ENCODE measurements around the gene ACAD10. TPM values are rescaled to one million over a fixed set of nuclear protein-coding genes. Genes with fewer than 3 reads are reported as not detected.
A peak's percentile ranks its signal among the peaks of the same experiment; 100 is the strongest.

Gene ACAD10
- total and polyA plus RNA-seq, 2 of the 13 experiments (the other 11 are each of a cell fraction or from before 2014, with no cell fraction given) = 15.2 to 16.3 TPM

GRCh38 chr12:111773801-111774551 lies 88.1 kb downstream of the ACAD10 start (continued):
- TF ChIP-seq RBFOX2 (IDR thresholded peaks at IDR 0.05; ENCODE audit: low read depth, low read length) = peak; percentile 49
- TF ChIP-seq NRL (CRISPR knock-in tag; IDR thresholded peaks at IDR 0.05; ENCODE audit: borderline replicate concordance) = no peak
- peak; percentile 60; the same call in 1 of the 2 replicates for TF ChIP-seq ZHX1 (CRISPR knock-in tag; IDR thresholded peaks at IDR 0.05; ENCODE audit: low read depth)
- no peak for TF ChIP-seq FOSL1 (CRISPR knock-in tag; IDR thresholded peaks at IDR 0.05; ENCODE audit: borderline replicate concordance)
- 0 out of 2 replicates have a peak, but pooled peaks have one; percentile 47 for TF ChIP-seq ZFP37 (CRISPR knock-in tag; IDR thresholded peaks at IDR 0.05; ENCODE audit: borderline replicate concordance)
- no peak for TF ChIP-seq SOX6 (IDR thresholded peaks at IDR 0.05)
- TF ChIP-seq SOX6 (CRISPR knock-in tag; IDR thresholded peaks at IDR 0.05) = peak; percentile 47; the same call in 1 of the 2 replicates
- TF ChIP-seq ZNF253 (CRISPR knock-in tag; IDR thresholded peaks at IDR 0.05; ENCODE audit: borderline replicate concordance) = no peak
- TF ChIP-seq SMAD9 (CRISPR knock-in tag; IDR thresholded peaks at IDR 0.05) = no peak
- no peak for TF ChIP-seq ZNF234 (CRISPR knock-in tag; conservative IDR thresholded peaks at IDR 0.05)
- no peak for TF ChIP-seq FUBP1 (CRISPR knock-in tag; IDR thresholded peaks at IDR 0.05; ENCODE audit: borderline replicate concordance)
- no peak for TF ChIP-seq ZMYM4 (CRISPR knock-in tag; IDR thresholded peaks at IDR 0.05)
- TF ChIP-seq ZNF337 (CRISPR knock-in tag; IDR thresholded peaks at IDR 0.05; ENCODE audit: borderline replicate concordance, low read depth) = no peak
- TF ChIP-seq TEF (CRISPR knock-in tag; IDR thresholded peaks at IDR 0.05) = no peak
- TF ChIP-seq ZNF512 (CRISPR knock-in tag; IDR thresholded peaks at IDR 0.05) = no peak
- peak; percentile 56; the same call in 1 of the 2 replicates for TF ChIP-seq TBX3 (IDR thresholded peaks at IDR 0.05; ENCODE audit: borderline replicate concordance)

Data from HepG2 (cell line).